AG10803 (cell line): Measurements from ENCODE around the gene SERPINB6.
"Not testable (repeated sequence)": the region's sequence is repeated elsewhere in the genome, so short reads cannot be mapped to it uniquely, and the experiment has no call there.

ENCODE experiments used
- DNase-seq: peaks from one replicate; pipeline ENCODE4 v3.0.0; 2010; ENCODE audit warnings: low read depth
- H3K4me3 ChIP-seq: 2 replicates; pipeline ENCODE4 v1.5.1; 2011; ENCODE audit warnings: mild to moderate bottlenecking, low read length, control low read depth
- TF ChIP-seq, protein P1 (sequence below): conservative IDR thresholded peaks from 2 replicates; pipeline ENCODE4 v1.5.1; 2011; ENCODE audit warnings: mild to moderate bottlenecking, low read length, control low read depth, inconsistent platforms

SERPINB6 gene

DNA sequence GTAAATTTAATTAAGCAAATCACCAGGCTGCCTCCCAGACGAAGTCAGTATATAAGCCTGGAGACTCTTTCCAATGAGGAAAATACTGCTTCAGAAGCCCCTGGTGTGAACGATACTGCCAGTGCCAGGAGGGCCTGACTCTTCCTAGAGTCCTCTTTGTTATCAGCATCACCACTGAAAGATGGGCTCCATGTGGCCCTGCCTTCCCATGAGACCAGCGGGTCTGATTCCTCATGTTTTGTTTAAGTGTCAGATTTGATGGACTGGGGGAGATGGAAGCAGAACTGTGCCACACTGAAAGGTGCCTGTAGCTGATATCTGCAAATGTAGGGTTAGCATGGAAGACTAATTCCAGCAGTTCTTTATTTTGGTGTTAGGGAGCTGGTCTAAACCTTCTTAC, 36.2 kb upstream of the SERPINB6 start:
- H3K4me3 ChIP-seq = no peak overlapping the region

DNA sequence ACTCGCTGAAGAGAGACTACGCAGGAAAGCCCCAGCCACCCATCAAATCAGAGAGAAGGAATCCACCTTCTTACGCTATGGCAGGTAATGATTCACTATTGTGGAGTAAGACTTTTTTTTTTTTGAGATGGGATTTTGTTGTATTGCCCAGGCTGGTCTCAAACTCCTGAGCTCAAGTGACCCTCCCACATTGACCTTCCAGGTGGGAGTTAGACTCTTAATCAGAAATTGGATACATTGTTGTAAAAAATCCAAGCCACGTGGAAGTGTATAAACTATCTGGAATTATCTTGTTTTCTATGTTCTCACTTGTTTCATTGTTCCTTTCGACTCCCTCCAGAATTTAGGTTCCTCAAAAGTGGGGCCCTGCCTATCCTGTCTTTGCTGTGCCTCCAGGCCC, 35.1 kb upstream of the SERPINB6 start:
- TF ChIP-seq, protein P1, sequence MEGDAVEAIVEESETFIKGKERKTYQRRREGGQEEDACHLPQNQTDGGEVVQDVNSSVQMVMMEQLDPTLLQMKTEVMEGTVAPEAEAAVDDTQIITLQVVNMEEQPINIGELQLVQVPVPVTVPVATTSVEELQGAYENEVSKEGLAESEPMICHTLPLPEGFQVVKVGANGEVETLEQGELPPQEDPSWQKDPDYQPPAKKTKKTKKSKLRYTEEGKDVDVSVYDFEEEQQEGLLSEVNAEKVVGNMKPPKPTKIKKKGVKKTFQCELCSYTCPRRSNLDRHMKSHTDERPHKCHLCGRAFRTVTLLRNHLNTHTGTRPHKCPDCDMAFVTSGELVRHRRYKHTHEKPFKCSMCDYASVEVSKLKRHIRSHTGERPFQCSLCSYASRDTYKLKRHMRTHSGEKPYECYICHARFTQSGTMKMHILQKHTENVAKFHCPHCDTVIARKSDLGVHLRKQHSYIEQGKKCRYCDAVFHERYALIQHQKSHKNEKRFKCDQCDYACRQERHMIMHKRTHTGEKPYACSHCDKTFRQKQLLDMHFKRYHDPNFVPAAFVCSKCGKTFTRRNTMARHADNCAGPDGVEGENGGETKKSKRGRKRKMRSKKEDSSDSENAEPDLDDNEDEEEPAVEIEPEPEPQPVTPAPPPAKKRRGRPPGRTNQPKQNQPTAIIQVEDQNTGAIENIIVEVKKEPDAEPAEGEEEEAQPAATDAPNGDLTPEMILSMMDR = no peak
- no peak overlapping the region for H3K4me3 ChIP-seq
- DNase-seq = no peak

More for the DNA sequence above, 36.2 kb upstream of the SERPINB6 start:
- TF ChIP-seq, protein P1 = no peak
- no peak for DNase-seq

DNA sequence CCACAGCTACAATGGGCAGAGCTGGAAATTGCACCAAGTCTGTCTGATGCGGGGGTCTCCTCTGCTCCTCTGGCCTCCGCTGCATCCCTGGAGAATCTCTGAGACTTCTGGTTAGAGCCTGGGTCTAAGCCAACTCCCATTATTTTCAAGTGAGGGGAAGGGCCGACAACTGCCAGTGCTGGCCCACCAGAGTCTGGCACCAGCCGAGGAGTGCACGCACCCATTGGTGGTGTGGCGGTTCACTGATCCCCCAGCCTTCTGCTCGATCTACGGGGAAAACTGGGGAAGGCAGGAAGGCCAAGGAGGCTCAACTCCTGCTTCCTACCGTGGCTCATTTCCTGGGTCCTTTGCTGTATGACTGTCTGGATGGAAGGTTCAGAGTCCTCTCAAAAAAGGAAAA, 34.5 kb upstream of the SERPINB6 start:
- TF ChIP-seq, protein P1 = no peak

DNA sequence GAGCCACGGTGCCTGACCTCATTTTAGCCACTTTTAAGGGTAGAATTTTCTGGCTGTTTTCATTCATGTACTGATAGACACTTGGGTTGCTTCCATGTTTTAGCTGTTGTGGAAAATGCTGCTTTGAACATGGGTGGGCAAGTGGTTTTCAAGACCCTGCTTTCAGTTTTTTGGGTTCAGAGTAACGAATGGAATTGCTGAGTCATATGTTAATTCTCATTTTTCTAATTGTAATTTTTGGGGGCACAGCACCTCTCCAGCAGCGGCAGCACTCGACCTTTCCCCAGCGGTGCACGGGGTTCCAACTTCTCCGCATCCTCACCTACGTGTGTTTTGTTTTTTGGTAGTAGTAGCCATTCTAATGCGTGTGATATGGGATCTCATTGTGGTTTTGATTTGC, 33.7 kb upstream of the SERPINB6 start:
- no peak overlapping the region for H3K4me3 ChIP-seq
- TF ChIP-seq, protein P1 = no peak
- no peak for DNase-seq

More for the DNA sequence above, 34.5 kb upstream of the SERPINB6 start:
- DNase-seq = no peak
- no peak overlapping the region for H3K4me3 ChIP-seq

DNA sequence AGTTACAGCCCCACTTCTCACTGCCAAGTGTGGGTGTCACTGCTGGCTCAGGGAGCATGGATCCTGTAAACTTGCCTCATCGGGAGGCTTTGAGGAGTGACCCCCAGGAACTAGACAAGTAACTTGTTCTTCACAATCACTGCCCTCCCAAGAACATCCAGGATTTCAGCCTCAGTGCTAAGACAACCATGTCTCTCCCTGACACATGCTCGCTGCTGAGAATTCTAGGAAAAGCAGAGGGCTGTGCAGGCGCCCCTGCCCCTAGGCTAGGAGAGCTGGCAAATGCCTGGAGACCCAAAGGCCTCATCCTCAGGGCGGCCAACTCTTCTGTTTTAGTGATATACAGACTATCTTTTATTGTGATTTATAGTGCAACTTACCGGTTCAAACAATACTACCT, 31.9 kb upstream of the SERPINB6 start:
- DNase-seq = not testable (repeated sequence)

DNA sequence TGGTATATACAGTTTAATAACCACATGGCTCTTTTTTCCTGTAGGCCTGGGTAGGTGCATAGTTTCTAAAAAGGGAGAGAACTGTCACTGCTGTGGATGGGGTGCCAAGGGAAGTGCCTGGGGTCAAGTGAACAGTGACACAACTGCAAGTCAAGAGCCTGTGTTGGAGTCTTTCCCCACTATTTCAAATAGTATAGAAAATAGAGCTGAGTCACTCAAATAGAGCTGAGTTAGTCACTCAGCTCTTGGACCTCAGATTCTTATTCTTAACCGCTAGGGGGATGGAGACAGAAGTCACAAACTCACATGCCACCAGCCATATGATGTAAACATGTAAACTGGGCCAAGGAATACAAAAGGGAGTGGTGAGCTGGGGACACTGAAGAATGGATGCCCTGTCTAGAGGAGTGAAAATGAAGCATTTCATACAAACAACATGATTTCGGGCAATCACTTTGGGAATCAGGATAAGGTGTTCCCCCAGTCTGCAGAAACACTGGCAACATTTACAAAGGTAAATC, 30.5 kb upstream of the SERPINB6 start:
- TF ChIP-seq, protein P1 = peak; percentile 66
- DNase-seq = peak; percentile 88
- H3K4me3 ChIP-seq = no peak overlapping the region

More for the DNA sequence above, 31.9 kb upstream of the SERPINB6 start:
- not testable (repeated sequence) for H3K4me3 ChIP-seq

DNA sequence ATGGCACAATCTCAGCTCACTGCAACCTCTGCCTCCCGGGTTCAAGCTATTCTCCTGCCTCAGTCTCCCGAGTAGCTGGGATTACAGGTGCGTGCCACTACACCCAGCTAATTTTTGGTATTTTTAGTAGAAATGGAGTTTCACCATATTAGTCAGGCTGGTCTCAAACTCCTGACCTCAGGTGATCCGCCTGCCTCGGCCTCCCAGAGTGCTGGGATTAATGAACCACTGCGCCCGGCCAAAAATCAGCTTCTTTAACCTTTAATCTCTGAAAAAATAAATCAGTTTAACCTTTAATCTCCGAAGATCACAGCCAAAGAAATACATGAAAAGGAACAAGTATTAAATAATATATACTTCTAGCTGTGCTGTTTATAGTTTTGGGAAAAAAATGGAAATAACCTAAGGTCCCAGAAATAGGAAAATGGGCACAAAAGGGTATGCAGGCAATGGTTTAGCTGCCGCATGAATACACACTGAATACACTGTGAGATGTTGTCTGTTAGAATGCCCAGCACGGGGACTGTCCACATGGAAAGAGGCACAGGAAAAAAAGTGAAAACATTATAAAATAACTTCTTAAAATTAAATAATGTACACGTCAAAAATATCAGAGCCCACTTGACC, 29.9 kb upstream of the SERPINB6 start:
- DNase-seq = no peak
- H3K4me3 ChIP-seq = no peak overlapping the region
- TF ChIP-seq, protein P1 = no peak
